IPS-20b (cell line): ENCODE results near the gene KCNQ1.

Source experiments
- H3K27ac ChIP-seq: one replicate; pipeline ENCODE4 v1.5.1; 2013; ENCODE audit warnings: low read length
- H3K27me3 ChIP-seq: 2 replicates; pipeline ENCODE4 v1.6.1; 2013; ENCODE audit warnings: mild to moderate bottlenecking, low read length, inconsistent platforms; ENCODE audit not compliant: insufficient read depth
- H3K36me3 ChIP-seq: 2 replicates; pipeline ENCODE4 v1.6.1; 2013; ENCODE audit warnings: low read depth, mild to moderate bottlenecking, inconsistent platforms, low read length, moderate library complexity; ENCODE audit not compliant: insufficient read depth
- H3K4me1 ChIP-seq: 2 replicates; pipeline ENCODE4 v1.6.1; 2013; ENCODE audit warnings: mild to moderate bottlenecking, control low read depth, inconsistent platforms, low read length, moderate library complexity; ENCODE audit not compliant: insufficient read depth
- H3K4me3 ChIP-seq: 2 replicates; pipeline ENCODE4 v1.5.1; 2013; ENCODE audit warnings: mild to moderate bottlenecking, low read length, inconsistent platforms
- H3K9ac ChIP-seq: 2 replicates; pipeline ENCODE4 v1.6.1; 2013; ENCODE audit warnings: low read depth, mild to moderate bottlenecking, inconsistent platforms, low read length, moderate library complexity
- H3K9me3 ChIP-seq: 2 replicates; pipeline ENCODE4 v1.6.1; 2013; ENCODE audit warnings: mild to moderate bottlenecking, low read depth, low read length, inconsistent platforms; ENCODE audit not compliant: insufficient read depth

KCNQ1 gene

DNA sequence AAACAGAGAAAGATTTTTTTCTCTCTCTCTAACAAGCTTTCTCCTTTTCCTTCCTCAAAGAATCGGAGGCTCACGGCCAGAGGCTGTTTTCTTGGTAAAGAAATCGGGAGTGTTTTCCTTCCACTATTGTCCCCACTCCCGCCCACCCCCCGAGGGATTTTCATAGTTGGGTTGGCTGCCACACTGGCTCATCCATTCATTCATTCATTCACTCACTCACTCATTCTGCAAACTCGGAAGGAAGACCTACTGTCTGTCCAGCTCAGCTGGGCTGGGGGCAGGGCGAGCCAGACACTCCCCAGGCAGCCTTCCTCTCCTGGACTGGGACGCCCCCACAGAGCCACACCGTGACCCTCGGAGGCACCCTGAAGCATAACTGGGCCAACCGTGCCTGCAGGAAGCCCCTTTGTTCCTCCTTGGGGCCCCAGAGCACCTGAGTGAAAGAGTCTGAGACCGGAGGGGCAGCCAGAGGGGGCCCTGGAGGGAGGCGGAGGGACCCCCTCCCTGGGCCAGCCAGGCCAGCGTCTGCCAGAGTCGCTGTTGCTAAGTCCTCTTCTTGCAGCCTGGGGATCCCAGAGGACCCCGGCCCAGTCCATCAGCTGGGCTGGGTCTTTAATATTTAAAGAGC is 423.8 kb downstream of the KCNQ1 start:
- Histone ChIP-seq H3K36me3 (no peaks in the 10 kb centered on the region), H3K27me3 (peaks cover 90% of the 10 kb centered on the region), H3K9ac (no peak overlapping the region), H3K4me1 (peaks cover 8% of the 10 kb centered on the region; the same call in 1 of the 2 replicates), H3K27ac (no peak overlapping the region), H3K4me3 (peak overlapping the region; percentile 14; the same call in 1 of the 2 replicates), H3K9me3 (no peaks in the 10 kb centered on the region)

DNA sequence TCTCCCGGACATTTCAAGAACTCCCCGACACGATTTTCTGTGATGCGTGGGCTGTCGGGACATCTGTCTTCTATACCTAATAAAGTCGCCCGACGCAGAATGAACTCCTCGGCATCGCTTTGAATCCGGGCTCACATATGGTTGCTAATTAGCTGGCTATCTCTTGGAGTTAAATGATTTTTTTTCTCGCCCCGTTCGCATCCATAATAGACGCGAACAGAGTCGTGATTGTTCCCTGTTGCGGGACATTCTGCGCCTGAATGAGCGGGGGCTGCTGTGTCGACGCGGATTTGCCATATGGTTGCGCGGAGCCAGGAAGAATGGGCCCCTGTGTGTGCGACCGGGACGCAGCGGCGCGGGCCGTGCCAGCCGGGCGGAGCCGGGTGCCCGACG is 424.3 kb downstream of the KCNQ1 start:
- Histone ChIP-seq H3K27ac (no peak overlapping the region), H3K36me3 (no peaks in the 10 kb centered on the region), H3K4me3 (no peak overlapping the region; the same call in 1 of the 2 replicates), H3K27me3 (peaks cover 90% of the 10 kb centered on the region), H3K9me3 (no peaks in the 10 kb centered on the region), H3K9ac (no peak overlapping the region), H3K4me1 (peaks cover 8% of the 10 kb centered on the region; the same call in 1 of the 2 replicates)

DNA sequence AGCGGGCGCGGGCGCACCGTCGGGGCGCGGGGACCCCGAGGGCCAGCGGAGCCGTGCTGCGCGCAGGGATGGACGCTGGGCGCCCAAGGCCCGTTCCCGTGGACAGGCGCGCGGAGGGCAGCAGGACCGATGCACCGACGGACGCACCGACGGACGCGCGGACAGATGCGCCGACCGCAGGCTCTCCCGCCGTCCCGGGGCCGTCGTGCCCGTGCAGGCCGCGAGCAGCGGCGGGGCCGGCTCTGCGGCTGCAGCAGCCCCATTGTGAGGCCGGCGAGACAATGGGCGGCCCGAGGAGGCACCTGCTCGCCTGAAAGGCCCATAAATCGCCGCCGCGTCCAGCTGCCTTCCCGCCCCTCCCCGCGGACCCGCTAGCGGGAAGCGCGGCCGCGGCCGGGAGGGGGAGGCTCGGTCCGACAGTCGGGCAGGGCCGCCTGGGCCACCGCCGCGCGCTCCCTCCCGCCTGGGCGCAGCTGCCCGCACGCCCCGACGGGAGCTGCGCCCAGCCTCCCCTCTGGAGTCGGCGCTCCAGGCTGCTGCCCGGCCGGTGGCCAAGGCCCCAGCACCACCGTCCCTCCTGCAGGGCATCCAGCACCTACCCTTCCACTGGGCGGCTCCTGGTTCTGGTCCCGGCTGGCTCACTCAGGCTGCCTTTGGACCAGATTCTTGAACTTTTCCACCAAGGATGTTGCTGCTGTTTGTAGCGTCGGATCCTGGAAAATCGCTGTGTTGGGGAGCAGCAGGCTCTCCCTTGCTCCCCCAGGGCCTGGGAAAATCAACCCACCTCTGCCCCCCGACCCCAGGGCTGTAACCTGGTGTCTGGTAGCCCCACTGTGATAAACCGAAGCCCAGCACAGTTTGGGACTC is 425.0 kb downstream of the KCNQ1 start:
- no peaks in the 10 kb centered on the region for H3K9me3 ChIP-seq
- H3K27ac ChIP-seq, result no peak overlapping the region
- no peak overlapping the region for H3K9ac ChIP-seq
- H3K36me3 ChIP-seq, result no peaks in the 10 kb centered on the region
- H3K4me3 ChIP-seq, result no peak overlapping the region; the same call in 1 of the 2 replicates
- peaks cover 90% of the 10 kb centered on the region for H3K27me3 ChIP-seq
- H3K4me1 ChIP-seq, result peaks cover 8% of the 10 kb centered on the region; the same call in 1 of the 2 replicates

DNA sequence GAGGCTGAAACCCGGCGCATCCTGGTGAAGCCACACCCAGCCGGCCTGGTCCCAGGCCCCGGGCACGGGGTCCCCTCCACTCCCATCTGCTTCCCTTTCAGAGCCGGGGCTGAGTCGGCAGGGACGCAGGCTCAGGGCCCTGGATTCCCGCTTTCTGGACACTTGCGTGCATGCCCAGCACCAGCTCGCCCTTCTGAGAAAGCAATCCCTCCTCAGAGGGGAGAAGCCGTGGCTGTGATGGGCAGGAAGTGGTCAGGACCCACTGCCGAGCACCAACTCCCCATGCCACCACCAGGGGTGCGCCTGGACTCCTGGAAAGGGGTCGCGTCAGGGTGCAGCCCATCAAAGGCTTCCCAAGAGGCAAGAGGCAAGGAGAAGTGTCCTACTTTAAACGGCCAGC is 425.7 kb downstream of the KCNQ1 start:
- H3K27ac ChIP-seq, result no peak overlapping the region
- no peak overlapping the region for H3K4me3 ChIP-seq
- no peaks in the 10 kb centered on the region for H3K9me3 ChIP-seq
- H3K4me1 ChIP-seq, result peaks cover 8% of the 10 kb centered on the region; the same call in 1 of the 2 replicates
- H3K36me3 ChIP-seq, result no peaks in the 10 kb centered on the region
- no peak overlapping the region for H3K9ac ChIP-seq
- H3K27me3 ChIP-seq, result peaks cover 90% of the 10 kb centered on the region

DNA sequence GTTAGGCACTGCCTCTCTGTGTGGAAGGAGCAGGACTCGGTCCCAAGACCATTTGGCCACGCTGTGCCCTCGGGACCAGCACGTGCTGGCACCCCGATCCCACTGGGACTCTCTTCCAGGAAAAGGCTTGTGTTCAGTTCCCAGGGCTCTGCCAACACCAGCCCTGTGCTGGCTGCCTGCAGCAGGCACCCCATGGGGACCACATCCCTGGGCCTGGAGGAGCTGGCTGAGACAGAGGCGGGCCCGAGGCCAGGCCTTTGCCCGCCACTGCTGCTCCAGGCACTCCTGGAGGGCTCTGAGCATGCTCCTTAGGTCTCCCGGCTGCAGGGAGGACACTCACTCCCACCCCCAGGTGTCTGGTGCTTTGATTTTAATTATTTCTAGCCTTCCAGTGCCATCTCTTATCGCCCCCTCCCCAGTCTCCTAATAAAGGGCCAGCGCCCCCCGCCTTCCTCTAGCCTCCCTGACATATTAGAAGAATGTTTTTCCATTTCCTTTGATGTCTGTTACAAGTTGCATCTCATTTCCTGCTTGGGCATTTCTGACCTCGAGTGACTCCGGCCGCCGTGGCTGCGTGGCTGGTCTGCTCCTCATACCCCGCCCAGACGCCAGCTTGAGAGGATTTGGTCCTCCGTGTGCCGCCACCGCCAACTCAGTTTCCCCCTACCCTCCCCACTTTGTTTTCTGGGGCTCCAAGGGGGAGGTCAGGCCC is 426.3 kb downstream of the KCNQ1 start:
- peaks cover 90% of the 10 kb centered on the region for H3K27me3 ChIP-seq

DNA sequence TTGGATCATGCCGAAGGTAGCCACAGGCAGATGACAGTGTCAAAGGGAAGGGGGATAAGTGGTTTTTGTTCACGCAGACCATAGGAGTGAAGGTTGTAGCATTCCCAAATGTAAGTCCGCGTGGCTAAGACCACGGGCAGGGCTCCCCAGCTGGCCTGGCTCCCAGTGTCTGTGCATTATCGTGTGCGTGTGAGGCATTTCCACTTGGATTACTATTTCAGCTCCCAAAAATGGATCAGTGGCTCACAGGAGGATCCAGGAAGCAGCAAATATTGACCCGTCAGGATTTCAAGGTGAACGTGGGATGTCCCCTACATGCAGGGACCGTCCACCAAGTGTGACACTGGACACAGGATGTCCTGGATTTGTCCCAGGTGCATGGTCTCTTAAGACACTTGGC is 430.2 kb downstream of the KCNQ1 start:
- H3K9me3 ChIP-seq, result no peaks in the 10 kb centered on the region
- no peaks in the 10 kb centered on the region; the same call in 1 of the 2 replicates for H3K4me1 ChIP-seq
- no peak overlapping the region for H3K4me3 ChIP-seq
- no peak overlapping the region for H3K9ac ChIP-seq
- H3K27ac ChIP-seq, result no peak overlapping the region
- no peaks in the 10 kb centered on the region for H3K36me3 ChIP-seq
- H3K27me3 ChIP-seq, result peaks cover 86% of the 10 kb centered on the region

More for the DNA sequence above, 426.3 kb downstream of the KCNQ1 start:
- H3K36me3 ChIP-seq, result no peaks in the 10 kb centered on the region
- H3K9ac ChIP-seq, result no peak overlapping the region
- peaks cover 8% of the 10 kb centered on the region; the same call in 1 of the 2 replicates for H3K4me1 ChIP-seq
- H3K9me3 ChIP-seq, result no peaks in the 10 kb centered on the region
- H3K27ac ChIP-seq, result no peak overlapping the region
- H3K4me3 ChIP-seq, result no peak overlapping the region

DNA sequence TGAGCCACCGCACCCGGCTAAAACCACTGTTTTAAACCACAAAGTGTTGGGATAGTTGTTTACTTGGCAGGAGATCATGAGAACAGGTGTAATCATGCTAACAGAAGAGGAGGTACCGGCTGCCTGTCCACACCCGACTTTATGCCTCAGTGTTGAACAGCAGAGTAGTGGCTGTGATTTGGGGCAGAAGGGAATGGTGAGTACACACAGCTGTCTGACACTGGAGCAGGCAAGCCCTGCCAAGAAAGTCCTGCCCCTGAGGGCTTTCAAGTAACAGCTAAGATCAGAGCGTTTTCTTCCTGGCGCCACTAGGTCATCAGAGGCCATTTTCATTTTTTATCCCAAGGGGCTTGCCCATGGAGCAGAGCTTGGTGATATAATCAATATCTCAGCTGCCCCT is 432.7 kb downstream of the KCNQ1 start:
- Histone ChIP-seq H3K36me3 (no peaks in the 10 kb centered on the region), H3K27ac (no peak overlapping the region), H3K9me3 (no peaks in the 10 kb centered on the region)

DNA sequence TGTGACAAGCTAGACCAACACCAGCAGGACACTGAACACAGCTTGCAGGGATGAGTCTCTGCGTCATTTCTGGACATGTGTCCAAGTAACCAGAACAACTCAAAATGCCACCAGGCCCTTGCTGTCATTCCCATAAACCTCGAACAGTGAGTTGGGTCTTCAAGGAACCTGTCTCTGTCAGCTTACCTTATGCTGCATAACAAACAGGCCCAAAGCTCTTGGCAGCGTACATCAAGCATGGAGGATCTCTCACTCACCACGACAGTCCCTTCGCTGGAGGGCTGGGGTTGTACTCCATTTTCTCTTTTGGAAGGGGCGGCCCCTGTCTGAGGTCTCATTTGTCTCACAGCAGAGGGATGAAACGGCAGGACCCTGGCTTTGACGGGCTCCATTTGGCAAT is 434.0 kb downstream of the KCNQ1 start:
- Histone ChIP-seq H3K27ac (no peak overlapping the region), H3K27me3 (peaks cover 95% of the 10 kb centered on the region), H3K36me3 (no peaks in the 10 kb centered on the region), H3K9ac (no peak overlapping the region), H3K4me3 (no peak overlapping the region), H3K4me1 (peaks cover 3% of the 10 kb centered on the region; the same call in 1 of the 2 replicates), H3K9me3 (no peaks in the 10 kb centered on the region)

More for the DNA sequence above, 432.7 kb downstream of the KCNQ1 start:
- Histone ChIP-seq H3K9ac (no peak overlapping the region), H3K27me3 (peaks cover 88% of the 10 kb centered on the region), H3K4me1 (peaks cover 1% of the 10 kb centered on the region; the same call in 1 of the 2 replicates), H3K4me3 (no peak overlapping the region)

DNA sequence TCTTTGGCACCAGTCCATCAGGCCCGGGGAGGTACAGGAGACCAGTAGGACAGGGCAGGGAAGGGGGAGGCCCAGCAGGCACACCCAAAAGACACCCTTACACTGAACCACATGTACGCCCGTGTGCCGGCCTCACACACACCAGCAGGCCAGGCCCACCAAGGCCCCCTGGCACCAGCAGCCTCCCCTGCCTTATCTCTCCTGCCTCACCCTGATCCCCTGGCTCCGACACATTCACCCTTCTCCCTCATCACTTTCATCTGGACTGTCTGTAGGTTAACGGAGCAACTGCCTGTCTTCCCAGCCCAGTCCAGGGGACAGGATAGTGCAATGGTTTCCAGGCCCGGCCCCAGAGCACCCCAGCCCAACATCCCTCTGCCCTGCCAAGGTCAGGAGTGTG is 435.8 kb downstream of the KCNQ1 start:
- Histone ChIP-seq H3K4me3 (no peak overlapping the region), H3K9me3 (no peaks in the 10 kb centered on the region), H3K27ac (no peak overlapping the region), H3K4me1 (peaks cover 3% of the 10 kb centered on the region; the same call in 1 of the 2 replicates), H3K27me3 (peaks cover 90% of the 10 kb centered on the region), H3K36me3 (no peaks in the 10 kb centered on the region), H3K9ac (no peak overlapping the region)

DNA sequence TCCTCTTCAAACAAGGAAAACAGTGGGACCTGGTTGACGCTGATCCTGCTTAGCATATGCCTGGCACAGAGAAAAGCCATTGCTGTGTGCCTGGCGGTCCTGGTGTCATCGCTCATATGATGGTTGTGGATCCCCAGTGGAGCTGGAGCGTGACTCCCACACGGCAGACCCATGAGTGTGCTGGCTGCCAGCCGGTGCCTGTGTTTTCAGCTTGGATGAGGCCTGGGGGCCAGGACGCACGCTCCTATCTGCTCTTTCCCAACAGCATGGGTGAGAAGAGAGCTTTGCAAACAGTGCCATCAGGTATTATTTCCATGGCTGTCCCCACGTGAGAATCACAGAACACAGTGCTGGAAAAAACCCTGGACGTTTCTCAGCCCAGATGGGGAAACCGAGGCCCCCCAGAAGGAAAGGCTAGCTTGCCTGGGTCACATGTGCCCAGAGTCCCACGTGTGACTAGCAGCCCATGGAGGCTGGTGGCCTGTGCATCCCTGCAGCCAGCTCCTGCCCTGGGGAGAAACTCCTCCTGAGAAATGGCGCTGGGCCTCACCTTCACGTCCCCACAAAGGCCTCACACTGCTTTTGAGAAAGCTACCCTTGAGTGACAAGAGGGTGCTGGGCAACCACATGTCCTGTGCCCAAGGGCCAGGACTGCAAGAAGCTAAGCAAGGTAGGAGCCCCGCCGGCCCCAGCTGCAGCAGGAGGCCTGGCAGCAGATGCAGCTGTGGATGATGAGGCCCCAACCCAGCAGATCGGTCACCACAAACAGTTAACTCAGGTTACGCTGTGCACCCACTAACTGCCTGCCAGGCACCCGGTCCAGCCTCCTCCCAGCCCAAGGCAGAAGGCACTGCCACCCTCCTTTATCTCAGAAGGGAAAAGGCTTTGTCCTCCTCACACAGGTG is 436.5 kb downstream of the KCNQ1 start:
- H3K27ac ChIP-seq, result no peak overlapping the region
- no peaks in the 10 kb centered on the region for H3K36me3 ChIP-seq
- H3K4me1 ChIP-seq, result peaks cover 3% of the 10 kb centered on the region; the same call in 1 of the 2 replicates
- peaks cover 86% of the 10 kb centered on the region for H3K27me3 ChIP-seq
- no peaks in the 10 kb centered on the region for H3K9me3 ChIP-seq
- H3K9ac ChIP-seq, result no peak overlapping the region
- no peak overlapping the region for H3K4me3 ChIP-seq

DNA sequence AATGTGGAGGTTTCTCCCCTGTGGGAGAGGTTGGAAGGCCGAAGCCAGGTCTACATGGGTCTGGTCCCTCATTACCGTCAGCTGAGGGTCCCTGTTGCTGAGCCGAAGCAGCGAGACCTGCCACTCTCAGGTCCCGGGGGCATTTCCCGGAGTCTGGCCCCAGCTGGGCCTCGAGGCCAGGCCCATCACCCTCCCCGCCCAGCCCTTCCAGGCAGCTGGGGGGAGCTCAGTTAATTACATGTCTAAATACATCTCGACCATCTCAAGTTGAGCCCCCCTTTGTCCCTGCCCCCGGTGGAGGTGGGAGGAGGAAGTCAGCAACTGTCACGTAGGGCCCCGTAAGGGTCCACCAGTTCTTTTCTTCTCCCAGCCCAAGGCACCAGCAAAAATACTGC is 437.2 kb downstream of the KCNQ1 start:
- no peak overlapping the region for H3K9ac ChIP-seq
- peaks cover 3% of the 10 kb centered on the region; the same call in 1 of the 2 replicates for H3K4me1 ChIP-seq
- H3K27ac ChIP-seq, result no peak overlapping the region
- H3K27me3 ChIP-seq, result peaks cover 86% of the 10 kb centered on the region
- no peaks in the 10 kb centered on the region for H3K36me3 ChIP-seq
- no peak overlapping the region for H3K4me3 ChIP-seq
- H3K9me3 ChIP-seq, result no peaks in the 10 kb centered on the region
